ENCODE data around the gene HIC1. TPM values are rescaled to one million over a fixed set of nuclear protein-coding genes. Genes with fewer than 3 reads are reported as not detected.

The HIC1 gene
- total RNA-seq = 10 to 100 TPM; 32.8 to 56.2 (median 41.6) TPM

GRCh38 chr17:2054512-2055291, at the start of gene HIC1:
Gene HIC1 (plus strand): TSS chr17:2055103. CDS start chr17:2056691, 1,588 bp downstream.
- TF ChIP-seq CTCF (IDR thresholded peaks at IDR 0.05) (peak in 3 of 4 experiments; percentile 99), EP300 (IDR thresholded peaks at IDR 0.05) (no peak), POLR2AphosphoS5 (IDR thresholded peaks at IDR 0.05) (peak; percentile 86), POLR2A (IDR thresholded peaks at IDR 0.05) (peak; percentile 91 to 94)
- WGBS, 2 donors (ENCODE audit: low coverage in 1 of 2) = no CpG with 5 or more reads among the region's 72 CpGs

DNA sequence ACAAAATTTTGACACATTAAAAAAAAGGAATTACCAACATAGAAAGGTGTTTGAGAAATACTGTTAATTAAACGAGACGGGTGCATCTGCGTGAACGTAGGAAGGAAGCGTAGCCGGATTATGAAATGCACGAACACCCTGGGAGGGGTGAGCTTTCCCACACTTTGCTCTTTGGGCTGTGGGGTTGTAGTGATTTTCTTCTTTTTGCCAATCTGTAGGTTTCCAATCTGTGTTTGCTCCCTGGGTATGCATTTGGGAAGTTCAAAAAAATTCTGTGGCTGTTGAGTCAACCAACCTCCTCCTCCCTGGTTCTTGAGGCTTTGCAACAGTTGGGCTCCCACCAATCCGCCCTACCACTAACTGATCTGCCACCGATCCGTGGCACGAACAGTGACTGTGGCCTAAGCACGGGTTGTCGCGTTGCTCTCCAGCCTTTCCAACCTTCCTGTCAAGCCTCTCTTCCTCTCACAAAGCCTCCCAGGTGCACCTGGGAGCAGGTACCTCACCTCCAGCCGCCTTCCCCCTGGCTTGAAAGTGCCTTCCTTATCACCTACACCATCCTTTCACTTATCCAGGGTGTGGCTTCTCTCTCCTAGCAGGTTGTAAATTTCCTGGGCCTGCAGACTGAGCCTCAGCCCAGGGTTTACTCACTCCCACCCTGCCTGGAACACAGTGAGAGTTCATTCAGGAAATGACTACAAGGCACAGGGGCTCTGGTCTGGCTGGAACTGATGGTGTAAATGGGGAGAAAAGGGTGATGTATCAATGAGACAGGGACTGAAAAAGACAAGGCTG, 46.4 kb upstream of the HIC1 start:
- Histone ChIP-seq H3K4me3 (no peak overlapping the region), H3K27ac (no peak overlapping the region), H3K27me3 (no peaks in the 10 kb centered on the region), H3K36me3 (no peaks in the 10 kb centered on the region), H3K4me1 (peaks cover 0 to 14% (median 0%) of the 10 kb centered on the region in 3 donors), H3K9me3 (no peaks in the 10 kb centered on the region)
- WGBS, 2 donors (ENCODE audit: low coverage in 1 of 2) = 86 to 89% methylated on average over 13 to 15 of the region's 15 CpGs
- TF ChIP-seq EP300 (IDR thresholded peaks at IDR 0.05) = no peak
- TF ChIP-seq POLR2A (IDR thresholded peaks at IDR 0.05) = no peak
- no peak for TF ChIP-seq CTCF (IDR thresholded peaks at IDR 0.05)
- no peak for TF ChIP-seq POLR2AphosphoS5 (IDR thresholded peaks at IDR 0.05)
- no peak for ATAC-seq

More at GRCh38 chr17:2054512-2055291, at the start of gene HIC1:
- Histone ChIP-seq H3K36me3 (peaks cover 0 to 23% of the 10 kb centered on the region in 2 donors), H3K27ac (peak within 1 kb of the TSS; percentile 77 to 95 (median 89)), H3K9me3 (no peaks in the 10 kb centered on the region), H3K4me3 (peak within 1 kb of the TSS; percentile 42 to 77), H3K4me1 (peaks cover 0 to 87% (median 18%) of the 10 kb centered on the region in 3 donors), H3K27me3 (peaks cover 74% of the 10 kb centered on the region)
- ATAC-seq = peak; percentile 54

- H3K36me3 ChIP-seq = no peaks in the 10 kb centered on the region
- no peak for ATAC-seq
- no peak overlapping the region for H3K4me3 ChIP-seq
- H3K4me1 ChIP-seq = peaks cover 0 to 14% (median 0%) of the 10 kb centered on the region in 3 donors
- WGBS, 2 donors (ENCODE audit: low coverage in 1 of 2) = no CpG with 5 or more reads among the region's 10 CpGs
- TF ChIP-seq EP300 (IDR thresholded peaks at IDR 0.05) = no peak
- TF ChIP-seq CTCF (IDR thresholded peaks at IDR 0.05) = no peak
- no peak for TF ChIP-seq POLR2A (IDR thresholded peaks at IDR 0.05)
- no peak for TF ChIP-seq POLR2AphosphoS5 (IDR thresholded peaks at IDR 0.05)
- no peaks in the 10 kb centered on the region for H3K9me3 ChIP-seq
- H3K27ac ChIP-seq = no peak overlapping the region
- H3K27me3 ChIP-seq = no peaks in the 10 kb centered on the region
Measured at GRCh38 chr17:2009737-2010136, 45.2 kb upstream of the HIC1 start.

- Histone ChIP-seq H3K36me3 (no peaks in the 10 kb centered on the region), H3K4me1 (peaks cover 0 to 14% (median 0%) of the 10 kb centered on the region in 3 donors), H3K9me3 (no peaks in the 10 kb centered on the region), H3K27ac (peak overlapping the region in 3 of 4 donors; percentile 28 to 64 (median 56)), H3K27me3 (peaks cover 11% of the 10 kb centered on the region), H3K4me3 (peak overlapping the region in 1 of 2 donors; percentile 6)
- TF ChIP-seq CTCF (IDR thresholded peaks at IDR 0.05) (no peak), EP300 (IDR thresholded peaks at IDR 0.05) (no peak), POLR2AphosphoS5 (IDR thresholded peaks at IDR 0.05) (no peak), POLR2A (IDR thresholded peaks at IDR 0.05) (no peak)
- peak; percentile 71 for ATAC-seq
- WGBS, 2 donors (ENCODE audit: low coverage in 1 of 2) = 25 to 66% methylated on average over 9 to 16 of the region's 24 CpGs
Measured at GRCh38 chr17:2011411-2012371, 43.2 kb upstream of the HIC1 start.

Measured in gastroesophageal sphincter (tissue), 4 donors.